GM12878 (cell line): Measurements from ENCODE around the gene LDB3. TPM values are rescaled to one million over a fixed set of nuclear protein-coding genes. Genes with fewer than 3 reads are reported as not detected.

Source experiments
- ATAC-seq: fragments of 200-7000 bp; cut with Tn5 transposase; 3 replicates; pipeline ENCODE4 v1.9.1; 2020; ENCODE audit warnings: mild to moderate bottlenecking, moderate library complexity
- BruUV-seq: library from RNA; stranded (reverse); fragments of 400-500 nt; replicated peaks from 2 replicates; lab custom pipeline; 2021; lab: Mats Ljungman, UMichigan
- CTCF ChIA-PET: fragments of 300-600 bp; sonication (Branson Sonifier 250); formaldehyde crosslinking; extraction: SDS; loops from one replicate; lab custom pipeline; 2021; ENCODE audit warnings: inconsistent platforms; lab: Yijun Ruan, JAX
- POLR2A ChIA-PET: fragments of 350-600 bp; formaldehyde crosslinking; extraction: SDS; loops from one replicate; lab custom pipeline; 2021; ENCODE audit warnings: inconsistent platforms; lab: Charles Lee
- RAD21 ChIA-PET: fragments of 300-600 bp; sonication (Branson Sonifier 250); formaldehyde crosslinking; loops from one replicate; lab custom pipeline; 2023; ENCODE audit warnings: antibody characterized with exemption; ENCODE audit not compliant: unreplicated experiment; lab: Charles Lee
- SMC1A ChIA-PET: fragments of 300-600 bp; sonication (Branson Sonifier 250); formaldehyde crosslinking; loops from one replicate; lab custom pipeline; 2023; ENCODE audit not compliant: unreplicated experiment, uncharacterized antibody; lab: Charles Lee
- DNase-seq: peaks from one replicate; pipeline ENCODE4 v3.0.0-alpha.2; 2011; ENCODE audit warnings: low read depth, low spot score
- FAIRE-seq: peaks from 3 replicates; lab custom pipeline; 2011; peaks lifted over from hg19 to GRCh38; lab: Jason Lieb, UNC
- H2AFZ ChIP-seq: 2 replicates; pipeline ENCODE4 v1.6.0; 2011; ENCODE audit warnings: low read depth, low read length, control low read depth; ENCODE audit not compliant: control insufficient read depth
- H3K27ac ChIP-seq: 2 replicates; pipeline ENCODE4 v1.5.1; 2011; ENCODE audit warnings: control low read depth; ENCODE audit not compliant: control insufficient read depth, insufficient read depth
- H3K27me3 ChIP-seq, 2 experiments: replicated peaks in 1 of 2; 2 replicates each; pipeline versions ENCODE4 v1.6.0 to v1.6.1; 2011; ENCODE audit warnings: low read length in 1 of 2; ENCODE audit not compliant: control insufficient read depth in 2 of 2, insufficient read depth in 2 of 2
- H3K36me3 ChIP-seq, 2 experiments: 2 replicates each; pipeline ENCODE4 v1.5.1; 2011; ENCODE audit warnings: low read length in 1 of 2; ENCODE audit not compliant: control insufficient read depth in 2 of 2, insufficient read depth in 2 of 2
- H3K4me1 ChIP-seq: 2 replicates; pipeline ENCODE4 v1.6.1; 2011; ENCODE audit warnings: mild to moderate bottlenecking, low read length, moderate library complexity, mixed read lengths; ENCODE audit not compliant: control insufficient read depth, insufficient read depth
- H3K4me2 ChIP-seq: 2 replicates; pipeline ENCODE4 v1.6.0; 2011; ENCODE audit warnings: control low read depth; ENCODE audit not compliant: control insufficient read depth, insufficient read depth
- H3K4me3 ChIP-seq: fragments of 200-600 bp; sonication (generic); 2 replicates; pipeline ENCODE4 v1.5.1; 2016
- H3K79me2 ChIP-seq: 2 replicates; pipeline ENCODE4 v1.6.0; 2011; ENCODE audit warnings: low read length; ENCODE audit not compliant: control insufficient read depth, insufficient read depth
- H3K9ac ChIP-seq: 2 replicates; pipeline ENCODE4 v1.8.0; 2011; ENCODE audit warnings: low read length, control low read depth, mixed read lengths; ENCODE audit not compliant: control insufficient read depth, insufficient read depth
- H3K9me3 ChIP-seq: replicated peaks from 3 replicates; pipeline ENCODE4 v1.5.1; 2011; ENCODE audit warnings: mild to moderate bottlenecking, low read length; ENCODE audit not compliant: control insufficient read depth, insufficient read depth
- H4K20me1 ChIP-seq: 2 replicates; pipeline ENCODE4 v1.6.0; 2011; ENCODE audit not compliant: control insufficient read depth, insufficient read depth
- BHLHE40 ChIP-seq, 2 experiments: fragments of 450-650 bp in 1 of 2; IDR thresholded peaks; 2 replicates each; pipeline ENCODE4 v1.6.1; 2011 to 2017; ENCODE audit warnings: low read depth in 2 of 2, borderline replicate concordance in 1 of 2, improper control_type of control experiment in 1 of 2, low read length in 1 of 2, mild to moderate bottlenecking in 1 of 2
- CTCF ChIP-seq, 3 experiments: IDR thresholded peaks in 2 of 3; conservative IDR thresholded peaks in 1 of 3; 2 replicates each; pipeline ENCODE4 v1.5.1; 2011; ENCODE audit warnings: low read depth in 3 of 3, low read length in 3 of 3, mild to moderate bottlenecking in 3 of 3, control low read depth in 2 of 3, moderate library complexity in 2 of 3, inconsistent platforms in 1 of 3, mixed read lengths in 1 of 3; ENCODE audit not compliant: control insufficient read depth in 2 of 3, insufficient read depth in 1 of 3; ENCODE audit errors: extremely low read depth in 1 of 3
- FOXM1 ChIP-seq: IDR thresholded peaks from 2 replicates; pipeline ENCODE4 v1.6.1; 2012; ENCODE audit warnings: low read depth, mild to moderate bottlenecking, inconsistent platforms, low read length, moderate library complexity
- GATAD2B ChIP-seq: fragments of 450-650 bp; conservative IDR thresholded peaks from 2 replicates; pipeline ENCODE4 v1.6.1; 2017; ENCODE audit warnings: low read depth, mild to moderate bottlenecking, moderate library complexity
- HDAC2 ChIP-seq: fragments of 200-600 bp; sonication (generic); IDR thresholded peaks from 2 replicates; pipeline ENCODE4 v1.6.1; 2017
- KDM1A ChIP-seq: fragments of 200-600 bp; sonication (generic); IDR thresholded peaks from 2 replicates; pipeline ENCODE4 v1.6.1; 2016; ENCODE audit warnings: borderline replicate concordance
- NR2C1 ChIP-seq: fragments of 450-650 bp; IDR thresholded peaks from 2 replicates; pipeline ENCODE4 v1.6.1; 2017; ENCODE audit warnings: antibody characterized with exemption, mild to moderate bottlenecking, moderate library complexity
- NR2F1 ChIP-seq: fragments of 450-650 bp; conservative IDR thresholded peaks from 2 replicates; pipeline ENCODE4 v1.6.1; 2017; ENCODE audit warnings: mild to moderate bottlenecking
- PML ChIP-seq: IDR thresholded peaks from 2 replicates; pipeline ENCODE4 v1.6.1; 2012; ENCODE audit warnings: low read length, inconsistent platforms
- SKIL ChIP-seq: fragments of 450-650 bp; IDR thresholded peaks from 2 replicates; pipeline ENCODE4 v1.6.1; 2017; ENCODE audit warnings: mild to moderate bottlenecking, low read depth, inconsistent platforms; ENCODE audit not compliant: poor library complexity, severe bottlenecking
- SUZ12 ChIP-seq: fragments of 200-600 bp; sonication (generic); IDR thresholded peaks from one replicate; pipeline ENCODE4 v1.6.1; 2018; ENCODE audit warnings: antibody characterized with exemption, mild to moderate bottlenecking; ENCODE audit not compliant: unreplicated experiment
- ZNF384 ChIP-seq: IDR thresholded peaks from 2 replicates; pipeline ENCODE4 v1.6.1; 2012; ENCODE audit warnings: low read depth, mild to moderate bottlenecking, low read length, improper control_type of control experiment, borderline replicate concordance
- WGBS: methylation state at CpG from one replicate; pipeline ENCODE4 v1.1.6; 2016; ENCODE audit warnings: low lambda C conversion rate; ENCODE audit not compliant: insufficient replicate concordance, insufficient coverage; ENCODE audit errors: missing lambda C conversion rate; 5-methylcytosine and 5-hydroxymethylcytosine counted together
- in situ Hi-C: fragments of 300-500 bp; cut with MboI; formaldehyde crosslinking; loops from 9 replicates; pipeline ENCODE4 v1.14.3; 2018; ENCODE audit warnings: mixed read lengths
- intact Hi-C: fragments of 100-400 bp; cut with micrococcal nuclease; formaldehyde crosslinking; loops from one replicate; pipeline ENCODE4 v1.14.2; 2022; ENCODE audit not compliant: unreplicated experiment
- polyA plus RNA-seq, 11 experiments: library from polyadenylated mRNA; depleted of rRNA in 4 of 11; unstranded in 6 of 11; stranded (reverse) in 5 of 11; fragments of >200 nt; fragmentation: Nextera tagmentation in 4 of 11; fragmentation: Illumina TruSeq in 1 of 11; extraction: Ambion mirVana in 4 of 11; extraction: Trizol in 1 of 11; gene quantifications; 1 replicate in 1 of 11; 2 replicates in 10 of 11; pipeline versions ENCODE4 v1.2.1 to v1.2.3, GENCODE V29; 2011 to 2016; ENCODE audit warnings: inconsistent platforms in 2 of 11, missing spikeins in 2 of 11, low read depth in 1 of 11
- total RNA-seq, 4 experiments: library from RNA; depleted of rRNA in 3 of 4; stranded (reverse); fragments of >200 nt in 3 of 4; fragmentation: Illumina TruSeq in 1 of 4; extraction: Trizol in 1 of 4; gene quantifications; 2 replicates each; pipeline versions ENCODE4 v1.2.1 to v1.2.3, GENCODE V29; 2013 to 2021
- TF ChIP-seq, protein P1 (sequence below): fragments of 150-350 bp; IDR thresholded peaks from 2 replicates; pipeline ENCODE4 v1.6.1; 2016; ENCODE audit warnings: low read depth, low read length

The LDB3 gene
- total and polyA plus RNA-seq, 10 of the 15 experiments (the other 5 are each of a cell fraction or from before 2014, with no cell fraction given): 0.02 to 0.07 (median 0.04) TPM; not detected in 1

GRCh38 chr10:86711513-86712316, 43.4 kb downstream of the LDB3 start (continued):
- TF ChIP-seq SUZ12 (no peak), NR2C1 (0 out of 2 replicates have a peak, but pooled peaks have one; percentile 13), CTCF (IDR thresholded peaks at IDR 0.05 in 2 of 3, conservative IDR thresholded peaks at IDR 0.05 in 1 of 3; ENCODE audit: control insufficient read depth in 2 of 3, extremely low read depth in 1 of 3, insufficient read depth in 1 of 3, low read depth in 3 of 3, low read length in 3 of 3) (no peak), HDAC2 (no peak), FOXM1 (0 out of 2 replicates have a peak, but pooled peaks have one; percentile 2)
- TF ChIP-seq, all 136 proteins: peak for 18

- peak overlapping the region; percentile 80 for H2AFZ ChIP-seq
- TF ChIP-seq PML: 0 out of 2 replicates have a peak, but pooled peaks have one; percentile 16
- no peak for TF ChIP-seq ZNF384
- TF ChIP-seq, protein P1, sequence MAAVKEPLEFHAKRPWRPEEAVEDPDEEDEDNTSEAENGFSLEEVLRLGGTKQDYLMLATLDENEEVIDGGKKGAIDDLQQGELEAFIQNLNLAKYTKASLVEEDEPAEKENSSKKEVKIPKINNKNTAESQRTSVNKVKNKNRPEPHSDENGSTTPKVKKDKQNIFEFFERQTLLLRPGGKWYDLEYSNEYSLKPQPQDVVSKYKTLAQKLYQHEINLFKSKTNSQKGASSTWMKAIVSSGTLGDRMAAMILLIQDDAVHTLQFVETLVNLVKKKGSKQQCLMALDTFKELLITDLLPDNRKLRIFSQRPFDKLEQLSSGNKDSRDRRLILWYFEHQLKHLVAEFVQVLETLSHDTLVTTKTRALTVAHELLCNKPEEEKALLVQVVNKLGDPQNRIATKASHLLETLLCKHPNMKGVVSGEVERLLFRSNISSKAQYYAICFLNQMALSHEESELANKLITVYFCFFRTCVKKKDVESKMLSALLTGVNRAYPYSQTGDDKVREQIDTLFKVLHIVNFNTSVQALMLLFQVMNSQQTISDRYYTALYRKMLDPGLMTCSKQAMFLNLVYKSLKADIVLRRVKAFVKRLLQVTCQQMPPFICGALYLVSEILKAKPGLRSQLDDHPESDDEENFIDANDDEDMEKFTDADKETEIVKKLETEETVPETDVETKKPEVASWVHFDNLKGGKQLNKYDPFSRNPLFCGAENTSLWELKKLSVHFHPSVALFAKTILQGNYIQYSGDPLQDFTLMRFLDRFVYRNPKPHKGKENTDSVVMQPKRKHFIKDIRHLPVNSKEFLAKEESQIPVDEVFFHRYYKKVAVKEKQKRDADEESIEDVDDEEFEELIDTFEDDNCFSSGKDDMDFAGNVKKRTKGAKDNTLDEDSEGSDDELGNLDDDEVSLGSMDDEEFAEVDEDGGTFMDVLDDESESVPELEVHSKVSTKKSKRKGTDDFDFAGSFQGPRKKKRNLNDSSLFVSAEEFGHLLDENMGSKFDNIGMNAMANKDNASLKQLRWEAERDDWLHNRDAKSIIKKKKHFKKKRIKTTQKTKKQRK: no peak
- TF ChIP-seq SKIL: peak; percentile 60
- no peak for TF ChIP-seq NR2F1
- TF ChIP-seq GATAD2B: no peak
- no peak for TF ChIP-seq BHLHE40 (IDR thresholded peaks at IDR 0.05; ENCODE audit: borderline replicate concordance in 1 of 2, low read depth in 2 of 2, low read length in 1 of 2)
- TF ChIP-seq KDM1A: 0 out of 2 replicates have a peak, but pooled peaks have one; percentile 33
Measured at GRCh38 chr10:86712317-86712707, 44.0 kb downstream of the LDB3 start.

More at GRCh38 chr10:86712317-86712707, 44.0 kb downstream of the LDB3 start:
- H3K4me3 ChIP-seq: peak overlapping the region; percentile 92
- no peaks in the 10 kb centered on the region for H3K9me3 ChIP-seq
- peak overlapping the region; percentile 91 for H3K4me2 ChIP-seq
- ATAC-seq (peak; percentile 65), DNase-seq (peak; percentile 43), FAIRE-seq (no peak)
- H3K4me1 ChIP-seq: peaks cover 4% of the 10 kb centered on the region; the same call in 1 of the 2 replicates
- peak overlapping the region; percentile 73 for H3K27ac ChIP-seq
- H3K36me3 ChIP-seq: no peaks in the 10 kb centered on the region
- intact Hi-C loops (loop anchor here (10.0 kb wide), 1 partner anchor 82 kb away; no protein-coding TSS in a partner anchor), in situ Hi-C loops (no loop called here)
- H3K9ac ChIP-seq: peak overlapping the region; percentile 91
- no peaks in the 10 kb centered on the region for H4K20me1 ChIP-seq
- 7% methylated on average over 9 of the region's 9 CpGs for WGBS
- TSS peak; percentile 86 for BruUV-seq
- H3K79me2 ChIP-seq: no peaks in the 10 kb centered on the region
- SMC1A ChIA-PET: interaction anchor here (0.7 to 1.6 kb wide), 16 partner anchors 8 to 189 kb away, joined by 3 to 9 read pairs (median 3); partner anchors contain the start of gene BMPR1A
- H3K27me3 ChIP-seq: no peaks in the 10 kb centered on the region
- CTCF ChIA-PET: interaction anchor here (0.7 to 2.8 kb wide), 14 partner anchors 16 to 313 kb away, joined by 3 to 24 read pairs (median 4); no protein-coding TSS in a partner anchor
- RAD21 ChIA-PET: interaction anchor here (0.6 to 2.3 kb wide), 12 partner anchors 16 to 381 kb away, joined by 3 to 16 read pairs (median 3); partner anchors contain the start of gene BMPR1A
- POLR2A ChIA-PET: interaction anchor here (0.6 to 1.8 kb wide), 10 partner anchors 45 to 254 kb away, joined by 3 to 13 read pairs (median 3); partner anchors contain the start of gene BMPR1A
